GM12892 (cell line): Measurements from ENCODE around the gene PLA2G15.

Source experiments
- POLR2A ChIP-seq: IDR thresholded peaks from 2 replicates; pipeline ENCODE4 v1.6.1; 2011; ENCODE audit warnings: low read depth, low read length, control low read depth
- POLR2AphosphoS5 ChIP-seq: IDR thresholded peaks from 2 replicates; pipeline ENCODE4 v1.6.1; 2011; ENCODE audit warnings: low read depth, low read length, control low read depth

DNA sequence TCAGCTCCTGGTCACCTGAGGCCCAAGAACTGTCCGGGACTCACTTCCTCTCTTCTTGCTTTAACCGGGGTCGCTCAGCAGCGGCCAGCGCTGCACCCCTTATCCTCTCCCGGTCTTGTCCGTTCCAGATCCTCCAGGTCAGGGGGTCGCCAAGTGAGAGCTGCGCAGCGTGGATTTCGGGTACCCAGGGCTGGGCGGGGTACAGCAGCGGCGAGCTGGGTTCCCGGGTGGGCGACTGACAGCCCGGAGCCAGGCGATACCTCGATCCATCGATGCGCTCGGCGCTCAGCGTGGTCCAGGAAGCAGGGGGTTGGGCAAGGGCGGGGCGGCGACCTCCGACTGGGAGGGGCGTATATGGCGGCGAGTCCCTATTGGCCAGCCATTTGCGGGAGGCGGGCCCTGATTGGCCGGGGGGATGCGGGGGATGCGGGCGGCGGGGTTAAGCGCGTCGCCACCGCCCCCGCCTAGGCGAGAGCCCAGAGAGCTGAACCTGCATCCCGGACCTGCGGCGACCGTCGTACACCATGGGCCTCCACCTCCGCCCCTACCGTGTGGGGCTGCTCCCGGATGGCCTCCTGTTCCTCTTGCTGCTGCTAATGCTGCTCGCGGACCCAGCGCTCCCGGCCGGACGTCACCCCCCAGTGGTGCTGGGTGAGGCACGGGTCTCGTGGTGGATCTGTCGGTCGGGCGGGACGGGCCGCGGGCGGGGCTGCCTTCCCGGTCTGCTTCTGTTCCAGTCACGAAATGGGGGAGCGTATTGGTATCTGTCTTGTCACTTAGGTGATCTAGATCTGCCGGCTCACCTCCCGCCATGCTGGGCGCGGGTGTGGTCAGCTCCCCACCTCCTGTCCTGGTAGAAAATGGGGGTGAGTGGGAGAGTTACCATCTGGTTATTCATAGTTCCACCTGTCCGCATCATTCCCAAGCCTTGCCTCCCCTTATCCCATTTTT, at the start of gene PLA2G15:
- TF ChIP-seq POLR2A (peak; percentile 68), POLR2AphosphoS5 (peak; percentile 51; the same call in 1 of the 2 replicates)
